GM23338 (cell line): ENCODE data around the gene UNC93A. TPM values are rescaled to one million over a fixed set of nuclear protein-coding genes. Genes with fewer than 3 reads are reported as not detected.

Source experiments
- EZH2 ChIP-seq: fragments of 200-600 bp; sonication (generic); IDR thresholded peaks from one replicate; pipeline ENCODE4 v1.8.0; 2017; ENCODE audit warnings: antibody characterized with exemption, mild to moderate bottlenecking, low read depth; ENCODE audit not compliant: unreplicated experiment
- POLR2AphosphoS5 ChIP-seq: IDR thresholded peaks from 2 replicates; pipeline ENCODE4 v1.6.1; 2016; ENCODE audit warnings: antibody characterized with exemption, low read depth
- ZNF331 ChIP-seq: fragments of 250-450 bp; sonication (Bioruptor Pico); IDR thresholded peaks from 2 replicates; pipeline ENCODE4 v1.5.0; 2020; ENCODE audit warnings: low read depth, mild to moderate bottlenecking, moderate library complexity
- polyA plus RNA-seq: library from polyadenylated mRNA; unstranded; fragments of >200 nt; fragmentation: Nextera tagmentation; extraction: Ambion mirVana; gene quantifications from 2 replicates; pipeline ENCODE4 v1.2.1, GENCODE V29; 2016
- total RNA-seq: library from RNA; depleted of rRNA; stranded (reverse); fragments of >200 nt; shearing (Covaris generic); gene quantifications from 2 replicates; pipeline ENCODE4 v1.2.3, GENCODE V29; 2014
- TF ChIP-seq, protein P1 (sequence below): fragments of 250-450 bp; sonication (Bioruptor Pico); IDR thresholded peaks from 2 replicates; pipeline ENCODE4 v1.5.0; 2020; ENCODE audit warnings: mild to moderate bottlenecking, moderate library complexity
- TF ChIP-seq, protein P2 (sequence below): IDR thresholded peaks from one replicate; pipeline ENCODE4 v1.6.1; 2018; ENCODE audit warnings: antibody characterized with exemption; ENCODE audit not compliant: unreplicated experiment

UNC93A gene
- total and polyA plus RNA-seq, 2 experiments from 2014 or later: 0.18 to 0.28 TPM

GRCh38 chr6:167292301-167293087, 1.4 kb downstream of the UNC93A start (continued):
- TF ChIP-seq, protein P1, sequence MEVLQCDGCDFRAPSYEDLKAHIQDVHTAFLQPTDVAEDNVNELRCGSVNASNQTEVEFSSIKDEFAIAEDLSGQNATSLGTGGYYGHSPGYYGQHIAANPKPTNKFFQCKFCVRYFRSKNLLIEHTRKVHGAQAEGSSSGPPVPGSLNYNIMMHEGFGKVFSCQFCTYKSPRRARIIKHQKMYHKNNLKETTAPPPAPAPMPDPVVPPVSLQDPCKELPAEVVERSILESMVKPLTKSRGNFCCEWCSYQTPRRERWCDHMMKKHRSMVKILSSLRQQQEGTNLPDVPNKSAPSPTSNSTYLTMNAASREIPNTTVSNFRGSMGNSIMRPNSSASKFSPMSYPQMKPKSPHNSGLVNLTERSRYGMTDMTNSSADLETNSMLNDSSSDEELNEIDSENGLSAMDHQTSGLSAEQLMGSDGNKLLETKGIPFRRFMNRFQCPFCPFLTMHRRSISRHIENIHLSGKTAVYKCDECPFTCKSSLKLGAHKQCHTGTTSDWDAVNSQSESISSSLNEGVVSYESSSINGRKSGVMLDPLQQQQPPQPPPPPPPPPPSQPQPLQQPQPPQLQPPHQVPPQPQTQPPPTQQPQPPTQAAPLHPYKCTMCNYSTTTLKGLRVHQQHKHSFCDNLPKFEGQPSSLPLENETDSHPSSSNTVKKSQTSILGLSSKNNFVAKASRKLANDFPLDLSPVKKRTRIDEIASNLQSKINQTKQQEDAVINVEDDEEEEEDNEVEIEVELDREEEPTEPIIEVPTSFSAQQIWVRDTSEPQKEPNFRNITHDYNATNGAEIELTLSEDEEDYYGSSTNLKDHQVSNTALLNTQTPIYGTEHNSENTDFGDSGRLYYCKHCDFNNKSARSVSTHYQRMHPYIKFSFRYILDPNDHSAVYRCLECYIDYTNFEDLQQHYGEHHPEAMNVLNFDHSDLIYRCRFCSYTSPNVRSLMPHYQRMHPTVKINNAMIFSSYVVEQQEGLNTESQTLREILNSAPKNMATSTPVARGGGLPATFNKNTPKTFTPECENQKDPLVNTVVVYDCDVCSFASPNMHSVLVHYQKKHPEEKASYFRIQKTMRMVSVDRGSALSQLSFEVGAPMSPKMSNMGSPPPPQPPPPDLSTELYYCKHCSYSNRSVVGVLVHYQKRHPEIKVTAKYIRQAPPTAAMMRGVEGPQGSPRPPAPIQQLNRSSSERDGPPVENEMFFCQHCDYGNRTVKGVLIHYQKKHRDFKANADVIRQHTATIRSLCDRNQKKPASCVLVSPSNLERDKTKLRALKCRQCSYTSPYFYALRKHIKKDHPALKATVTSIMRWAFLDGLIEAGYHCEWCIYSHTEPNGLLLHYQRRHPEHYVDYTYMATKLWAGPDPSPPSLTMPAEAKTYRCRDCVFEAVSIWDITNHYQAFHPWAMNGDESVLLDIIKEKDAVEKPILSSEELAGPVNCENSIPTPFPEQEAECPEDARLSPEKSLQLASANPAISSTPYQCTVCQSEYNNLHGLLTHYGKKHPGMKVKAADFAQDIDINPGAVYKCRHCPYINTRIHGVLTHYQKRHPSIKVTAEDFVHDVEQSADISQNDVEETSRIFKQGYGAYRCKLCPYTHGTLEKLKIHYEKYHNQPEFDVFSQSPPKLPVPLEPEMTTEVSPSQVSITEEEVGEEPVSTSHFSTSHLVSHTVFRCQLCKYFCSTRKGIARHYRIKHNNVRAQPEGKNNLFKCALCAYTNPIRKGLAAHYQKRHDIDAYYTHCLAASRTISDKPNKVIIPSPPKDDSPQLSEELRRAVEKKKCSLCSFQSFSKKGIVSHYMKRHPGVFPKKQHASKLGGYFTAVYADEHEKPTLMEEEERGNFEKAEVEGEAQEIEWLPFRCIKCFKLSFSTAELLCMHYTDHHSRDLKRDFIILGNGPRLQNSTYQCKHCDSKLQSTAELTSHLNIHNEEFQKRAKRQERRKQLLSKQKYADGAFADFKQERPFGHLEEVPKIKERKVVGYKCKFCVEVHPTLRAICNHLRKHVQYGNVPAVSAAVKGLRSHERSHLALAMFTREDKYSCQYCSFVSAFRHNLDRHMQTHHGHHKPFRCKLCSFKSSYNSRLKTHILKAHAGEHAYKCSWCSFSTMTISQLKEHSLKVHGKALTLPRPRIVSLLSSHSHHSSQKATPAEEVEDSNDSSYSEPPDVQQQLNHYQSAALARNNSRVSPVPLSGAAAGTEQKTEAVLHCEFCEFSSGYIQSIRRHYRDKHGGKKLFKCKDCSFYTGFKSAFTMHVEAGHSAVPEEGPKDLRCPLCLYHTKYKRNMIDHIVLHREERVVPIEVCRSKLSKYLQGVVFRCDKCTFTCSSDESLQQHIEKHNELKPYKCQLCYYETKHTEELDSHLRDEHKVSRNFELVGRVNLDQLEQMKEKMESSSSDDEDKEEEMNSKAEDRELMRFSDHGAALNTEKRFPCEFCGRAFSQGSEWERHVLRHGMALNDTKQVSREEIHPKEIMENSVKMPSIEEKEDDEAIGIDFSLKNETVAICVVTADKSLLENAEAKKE: no peak
- TF ChIP-seq POLR2AphosphoS5: no peak
- TF ChIP-seq EZH2: no peak
- no peak for TF ChIP-seq ZNF331
- TF ChIP-seq, protein P2, sequence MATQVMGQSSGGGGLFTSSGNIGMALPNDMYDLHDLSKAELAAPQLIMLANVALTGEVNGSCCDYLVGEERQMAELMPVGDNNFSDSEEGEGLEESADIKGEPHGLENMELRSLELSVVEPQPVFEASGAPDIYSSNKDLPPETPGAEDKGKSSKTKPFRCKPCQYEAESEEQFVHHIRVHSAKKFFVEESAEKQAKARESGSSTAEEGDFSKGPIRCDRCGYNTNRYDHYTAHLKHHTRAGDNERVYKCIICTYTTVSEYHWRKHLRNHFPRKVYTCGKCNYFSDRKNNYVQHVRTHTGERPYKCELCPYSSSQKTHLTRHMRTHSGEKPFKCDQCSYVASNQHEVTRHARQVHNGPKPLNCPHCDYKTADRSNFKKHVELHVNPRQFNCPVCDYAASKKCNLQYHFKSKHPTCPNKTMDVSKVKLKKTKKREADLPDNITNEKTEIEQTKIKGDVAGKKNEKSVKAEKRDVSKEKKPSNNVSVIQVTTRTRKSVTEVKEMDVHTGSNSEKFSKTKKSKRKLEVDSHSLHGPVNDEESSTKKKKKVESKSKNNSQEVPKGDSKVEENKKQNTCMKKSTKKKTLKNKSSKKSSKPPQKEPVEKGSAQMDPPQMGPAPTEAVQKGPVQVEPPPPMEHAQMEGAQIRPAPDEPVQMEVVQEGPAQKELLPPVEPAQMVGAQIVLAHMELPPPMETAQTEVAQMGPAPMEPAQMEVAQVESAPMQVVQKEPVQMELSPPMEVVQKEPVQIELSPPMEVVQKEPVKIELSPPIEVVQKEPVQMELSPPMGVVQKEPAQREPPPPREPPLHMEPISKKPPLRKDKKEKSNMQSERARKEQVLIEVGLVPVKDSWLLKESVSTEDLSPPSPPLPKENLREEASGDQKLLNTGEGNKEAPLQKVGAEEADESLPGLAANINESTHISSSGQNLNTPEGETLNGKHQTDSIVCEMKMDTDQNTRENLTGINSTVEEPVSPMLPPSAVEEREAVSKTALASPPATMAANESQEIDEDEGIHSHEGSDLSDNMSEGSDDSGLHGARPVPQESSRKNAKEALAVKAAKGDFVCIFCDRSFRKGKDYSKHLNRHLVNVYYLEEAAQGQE: no peak
